ENCODE results near the gene PPP2R3C.

DNA sequence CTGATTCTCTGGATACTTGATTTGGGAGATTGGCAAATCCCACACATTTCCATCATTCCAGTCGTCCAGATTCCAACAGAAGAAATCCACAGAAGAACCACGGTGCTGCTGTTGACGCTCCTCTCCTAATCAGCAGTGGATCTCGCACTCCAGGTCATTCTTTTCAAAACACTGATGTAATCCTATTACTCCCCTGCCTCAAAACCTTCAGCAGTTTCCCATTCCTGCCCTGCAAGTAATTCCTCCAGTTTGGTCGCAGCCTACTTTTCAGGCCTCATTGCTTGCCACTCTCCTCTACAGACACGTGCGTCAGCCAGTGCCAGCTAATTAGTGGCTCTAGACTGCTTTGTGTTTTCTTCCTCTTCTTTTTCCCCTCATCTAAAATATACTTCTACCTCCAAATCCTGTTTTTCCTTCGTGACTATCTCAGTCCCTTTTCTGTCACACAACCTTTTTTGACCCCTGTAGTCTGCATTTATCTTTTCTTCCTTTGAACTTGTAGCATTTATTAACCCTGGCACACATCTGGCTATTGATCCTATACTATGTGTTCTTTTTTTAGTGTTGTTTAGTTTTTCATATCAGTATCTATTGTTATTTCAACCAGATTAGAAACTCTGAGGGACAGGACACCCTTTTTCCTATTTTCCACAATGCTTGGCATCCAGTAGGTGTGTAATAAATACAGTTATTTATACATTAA, 37.3 kb upstream of the PPP2R3C start:
- TF ChIP-seq EZH2phosphoT487 (IDR thresholded peaks at IDR 0.05; ENCODE audit: borderline replicate concordance, low read length) = no peak
- TF ChIP-seq, protein P1, sequence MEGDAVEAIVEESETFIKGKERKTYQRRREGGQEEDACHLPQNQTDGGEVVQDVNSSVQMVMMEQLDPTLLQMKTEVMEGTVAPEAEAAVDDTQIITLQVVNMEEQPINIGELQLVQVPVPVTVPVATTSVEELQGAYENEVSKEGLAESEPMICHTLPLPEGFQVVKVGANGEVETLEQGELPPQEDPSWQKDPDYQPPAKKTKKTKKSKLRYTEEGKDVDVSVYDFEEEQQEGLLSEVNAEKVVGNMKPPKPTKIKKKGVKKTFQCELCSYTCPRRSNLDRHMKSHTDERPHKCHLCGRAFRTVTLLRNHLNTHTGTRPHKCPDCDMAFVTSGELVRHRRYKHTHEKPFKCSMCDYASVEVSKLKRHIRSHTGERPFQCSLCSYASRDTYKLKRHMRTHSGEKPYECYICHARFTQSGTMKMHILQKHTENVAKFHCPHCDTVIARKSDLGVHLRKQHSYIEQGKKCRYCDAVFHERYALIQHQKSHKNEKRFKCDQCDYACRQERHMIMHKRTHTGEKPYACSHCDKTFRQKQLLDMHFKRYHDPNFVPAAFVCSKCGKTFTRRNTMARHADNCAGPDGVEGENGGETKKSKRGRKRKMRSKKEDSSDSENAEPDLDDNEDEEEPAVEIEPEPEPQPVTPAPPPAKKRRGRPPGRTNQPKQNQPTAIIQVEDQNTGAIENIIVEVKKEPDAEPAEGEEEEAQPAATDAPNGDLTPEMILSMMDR (IDR thresholded peaks at IDR 0.05; ENCODE audit: low read depth, low read length, poor library complexity, severe bottlenecking) = no peak

Data from DOHH2 (cell line).